ENCODE measurements around the gene SYT12.

The SYT12 gene

DNA sequence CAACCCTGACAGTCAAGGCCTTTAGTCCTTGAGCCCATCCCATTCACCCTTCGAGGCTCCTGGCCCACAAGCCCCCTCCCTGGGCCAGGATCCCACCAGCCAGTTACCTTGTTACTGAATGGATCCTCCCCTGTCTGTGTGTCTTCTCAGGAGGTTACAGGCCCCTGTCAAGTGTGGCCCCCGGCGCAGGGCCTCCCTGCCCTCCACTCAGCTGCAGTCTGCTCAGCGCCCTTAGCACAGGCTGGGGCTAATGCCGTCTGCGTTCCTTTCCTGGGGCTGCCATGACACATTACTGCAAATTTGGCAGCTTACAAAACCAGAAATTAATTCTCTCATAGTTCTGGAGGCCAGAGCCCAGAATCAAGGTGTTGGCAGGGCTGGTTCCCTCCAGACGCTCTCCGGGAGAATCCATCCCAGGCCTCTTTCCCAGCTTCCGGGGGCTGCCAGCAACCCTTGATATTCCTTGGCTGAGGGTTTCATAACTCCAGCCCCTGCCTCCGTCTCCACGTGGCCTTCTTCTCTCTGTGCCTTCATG is 9.4 kb upstream of the SYT12 start:
- TF ChIP-seq, protein P1, sequence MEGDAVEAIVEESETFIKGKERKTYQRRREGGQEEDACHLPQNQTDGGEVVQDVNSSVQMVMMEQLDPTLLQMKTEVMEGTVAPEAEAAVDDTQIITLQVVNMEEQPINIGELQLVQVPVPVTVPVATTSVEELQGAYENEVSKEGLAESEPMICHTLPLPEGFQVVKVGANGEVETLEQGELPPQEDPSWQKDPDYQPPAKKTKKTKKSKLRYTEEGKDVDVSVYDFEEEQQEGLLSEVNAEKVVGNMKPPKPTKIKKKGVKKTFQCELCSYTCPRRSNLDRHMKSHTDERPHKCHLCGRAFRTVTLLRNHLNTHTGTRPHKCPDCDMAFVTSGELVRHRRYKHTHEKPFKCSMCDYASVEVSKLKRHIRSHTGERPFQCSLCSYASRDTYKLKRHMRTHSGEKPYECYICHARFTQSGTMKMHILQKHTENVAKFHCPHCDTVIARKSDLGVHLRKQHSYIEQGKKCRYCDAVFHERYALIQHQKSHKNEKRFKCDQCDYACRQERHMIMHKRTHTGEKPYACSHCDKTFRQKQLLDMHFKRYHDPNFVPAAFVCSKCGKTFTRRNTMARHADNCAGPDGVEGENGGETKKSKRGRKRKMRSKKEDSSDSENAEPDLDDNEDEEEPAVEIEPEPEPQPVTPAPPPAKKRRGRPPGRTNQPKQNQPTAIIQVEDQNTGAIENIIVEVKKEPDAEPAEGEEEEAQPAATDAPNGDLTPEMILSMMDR (IDR thresholded peaks at IDR 0.05; ENCODE audit: low read length), result no peak
- TF ChIP-seq EZH2 (IDR thresholded peaks at IDR 0.05; ENCODE audit: borderline replicate concordance, low read length), result no peak
- Histone ChIP-seq H3K4me3 (ENCODE audit: low read depth, low read length, poor library complexity, severe bottlenecking) (no peak overlapping the region), H3K79me2 (ENCODE audit: insufficient read depth, low read length) (no peaks in the 10 kb centered on the region)

DNA sequence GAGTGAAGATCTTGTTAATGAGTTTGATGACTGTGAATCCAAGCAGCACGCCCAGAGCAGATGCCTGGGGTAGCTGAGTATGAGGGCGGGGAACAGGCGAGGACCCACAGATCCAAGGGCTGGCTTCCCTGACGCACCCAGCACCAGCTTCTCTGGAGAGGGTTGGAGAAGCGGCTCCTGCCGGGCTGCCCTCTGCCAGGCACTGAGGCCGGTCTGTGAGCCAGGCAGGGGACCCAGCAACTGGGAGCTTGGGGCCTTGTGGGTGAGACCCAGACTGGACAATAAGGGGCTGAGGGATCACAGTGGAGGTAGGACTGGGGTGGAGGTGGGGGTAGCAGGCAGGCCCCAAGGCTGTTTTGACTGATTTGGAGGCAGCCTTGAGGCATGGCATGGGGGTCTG is 8.6 kb upstream of the SYT12 start:
- H3K27ac ChIP-seq (ENCODE audit: low read depth, low read length, poor library complexity, severe bottlenecking), result no peak overlapping the region

More for the DNA sequence above, 9.4 kb upstream of the SYT12 start:
- Histone ChIP-seq H3K27ac (ENCODE audit: low read depth, low read length, poor library complexity, severe bottlenecking) (no peak overlapping the region), H3K27me3 (ENCODE audit: insufficient read depth, low read length) (no peaks in the 10 kb centered on the region), H3K9me2 (ENCODE audit: low read depth, low read length) (no peaks in the 10 kb centered on the region), H3K9me3 (ENCODE audit: low read length) (no peaks in the 10 kb centered on the region), H3F3A (ENCODE audit: insufficient read depth, low read length) (no peaks in the 10 kb centered on the region), H3K4me2 (ENCODE audit: low read length) (no peak overlapping the region), H4K20me1 (ENCODE audit: insufficient read depth, low read length) (no peaks in the 10 kb centered on the region), H3K4me1 (ENCODE audit: insufficient read depth, low read length, severe bottlenecking) (no peaks in the 10 kb centered on the region), H3K36me3 (ENCODE audit: insufficient read depth, low read length) (no peaks in the 10 kb centered on the region), H3K9ac (ENCODE audit: low read length) (no peak overlapping the region), H2AFZ (ENCODE audit: low read length) (no peak overlapping the region)

DNA sequence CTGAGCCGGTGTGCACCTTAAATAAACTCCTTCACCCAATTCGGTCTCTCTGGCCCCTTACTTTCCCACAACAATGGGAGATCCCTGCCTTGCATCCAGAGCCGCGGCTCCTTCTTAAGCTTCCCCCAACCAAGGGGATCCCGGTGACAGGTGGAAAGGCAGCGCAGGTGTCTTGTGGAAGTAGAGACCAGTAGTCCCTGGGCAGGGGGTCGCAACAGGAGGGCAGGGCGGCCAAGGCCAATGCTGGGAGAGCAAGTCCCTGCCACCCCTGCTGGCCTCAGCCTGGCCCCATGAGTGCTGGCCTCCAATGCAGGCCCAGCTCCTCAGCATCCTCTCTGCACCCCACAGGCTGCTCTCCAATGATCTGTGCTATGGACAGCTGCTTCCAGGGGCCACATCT is 7.9 kb upstream of the SYT12 start:
- no peaks in the 10 kb centered on the region; the same call in 1 of the 2 replicates for H3K36me3 ChIP-seq (ENCODE audit: insufficient read depth, low read length)
- TF ChIP-seq, protein P1 (IDR thresholded peaks at IDR 0.05; ENCODE audit: low read length), result no peak
- TF ChIP-seq EZH2 (IDR thresholded peaks at IDR 0.05; ENCODE audit: borderline replicate concordance, low read length), result no peak
- no peaks in the 10 kb centered on the region for H3K9me2 ChIP-seq (ENCODE audit: low read depth, low read length)
- no peaks in the 10 kb centered on the region for H3K79me2 ChIP-seq (ENCODE audit: insufficient read depth, low read length)
- no peaks in the 10 kb centered on the region for H3F3A ChIP-seq (ENCODE audit: insufficient read depth, low read length)
- no peak overlapping the region for H3K4me3 ChIP-seq (ENCODE audit: low read depth, low read length, poor library complexity, severe bottlenecking)
- no peak overlapping the region for H3K4me2 ChIP-seq (ENCODE audit: low read length)
- H3K9ac ChIP-seq (ENCODE audit: low read length), result no peak overlapping the region
- no peak overlapping the region for H2AFZ ChIP-seq (ENCODE audit: low read length)
- no peak overlapping the region for H3K27ac ChIP-seq (ENCODE audit: low read depth, low read length, poor library complexity, severe bottlenecking)
- no peaks in the 10 kb centered on the region for H3K4me1 ChIP-seq (ENCODE audit: insufficient read depth, low read length, severe bottlenecking)
- no peaks in the 10 kb centered on the region for H3K27me3 ChIP-seq (ENCODE audit: insufficient read depth, low read length)
- H3K9me3 ChIP-seq (ENCODE audit: low read length), result no peaks in the 10 kb centered on the region
- no peaks in the 10 kb centered on the region for H4K20me1 ChIP-seq (ENCODE audit: insufficient read depth, low read length)

More for the DNA sequence above, 8.6 kb upstream of the SYT12 start:
- Histone ChIP-seq H3K36me3 (ENCODE audit: insufficient read depth, low read length) (no peaks in the 10 kb centered on the region; the same call in 1 of the 2 replicates), H3K4me1 (ENCODE audit: insufficient read depth, low read length, severe bottlenecking) (no peaks in the 10 kb centered on the region), H3F3A (ENCODE audit: insufficient read depth, low read length) (no peaks in the 10 kb centered on the region), H4K20me1 (ENCODE audit: insufficient read depth, low read length) (no peaks in the 10 kb centered on the region), H3K4me2 (ENCODE audit: low read length) (no peak overlapping the region), H3K27me3 (ENCODE audit: insufficient read depth, low read length) (no peaks in the 10 kb centered on the region), H3K4me3 (ENCODE audit: low read depth, low read length, poor library complexity, severe bottlenecking) (no peak overlapping the region), H3K9me3 (ENCODE audit: low read length) (no peaks in the 10 kb centered on the region), H3K9ac (ENCODE audit: low read length) (no peak overlapping the region), H2AFZ (ENCODE audit: low read length) (no peak overlapping the region), H3K9me2 (ENCODE audit: low read depth, low read length) (no peaks in the 10 kb centered on the region), H3K79me2 (ENCODE audit: insufficient read depth, low read length) (no peaks in the 10 kb centered on the region)
- no peak for TF ChIP-seq EZH2 (IDR thresholded peaks at IDR 0.05; ENCODE audit: borderline replicate concordance, low read length)
- TF ChIP-seq, protein P1 (IDR thresholded peaks at IDR 0.05; ENCODE audit: low read length), result no peak
